Measurements from ENCODE around the gene HOXC9.

HOXC9 gene

DNA sequence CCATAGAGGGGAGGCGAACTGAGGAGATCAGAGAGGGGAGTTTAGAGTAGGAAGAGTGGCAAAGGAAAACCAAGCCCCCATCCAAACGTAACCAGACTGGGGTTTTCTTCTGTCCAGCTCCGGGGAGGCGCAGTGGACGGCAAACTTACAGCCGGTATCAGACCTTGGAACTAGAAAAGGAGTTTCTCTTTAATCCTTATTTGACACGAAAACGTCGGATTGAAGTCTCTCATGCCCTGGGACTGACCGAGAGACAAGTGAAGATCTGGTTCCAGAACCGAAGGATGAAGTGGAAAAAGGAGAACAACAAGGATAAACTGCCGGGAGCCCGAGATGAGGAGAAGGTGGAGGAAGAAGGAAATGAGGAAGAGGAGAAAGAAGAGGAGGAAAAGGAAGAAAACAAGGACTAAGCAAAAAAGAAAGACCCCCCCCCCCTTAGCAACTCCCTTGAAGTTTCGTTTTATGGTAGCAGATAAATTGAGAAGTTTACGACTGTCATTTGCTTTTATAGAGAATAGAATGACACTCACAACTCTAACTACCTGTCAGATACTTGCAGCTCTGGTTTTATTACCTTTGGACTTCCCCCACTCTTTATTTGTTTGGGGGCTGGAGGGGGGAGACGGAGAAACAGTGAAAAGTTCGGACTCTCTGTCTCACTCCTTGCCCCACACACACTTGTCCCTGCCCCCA, 11.2 kb downstream of the HOXC9 start (continued):
- TF ChIP-seq SCRT1 (tag by site-specific recombination; IDR thresholded peaks at IDR 0.05; ENCODE audit: borderline replicate concordance) (peak; percentile 60; the same call in 1 of the 2 replicates), ZNF184 (tag by site-specific recombination; IDR thresholded peaks at IDR 0.05) (no peak), IKZF3 (tag by site-specific recombination; IDR thresholded peaks at IDR 0.05) (peak; percentile 69), ZNF223 (tag by site-specific recombination; IDR thresholded peaks at IDR 0.05) (no peak), BCL11B (tag by site-specific recombination; IDR thresholded peaks at IDR 0.05; ENCODE audit: low read depth) (peak; percentile 83; the same call in 1 of the 2 replicates), ZNF169 (tag by site-specific recombination; IDR thresholded peaks at IDR 0.05) (no peak), WT1 (tag by site-specific recombination; IDR thresholded peaks at IDR 0.05) (peak; percentile 75), ZNF366 (tag by site-specific recombination; conservative IDR thresholded peaks at IDR 0.05) (peak; percentile 92), SCRT2 (tag by site-specific recombination; IDR thresholded peaks at IDR 0.05) (peak; percentile 70), ZNF274 (IDR thresholded peaks at IDR 0.05; ENCODE audit: low read length) (no peak), ZNF274 (tag by site-specific recombination; IDR thresholded peaks at IDR 0.05; ENCODE audit: borderline replicate concordance) (no peak), MEIS1 (CRISPR knock-in tag; IDR thresholded peaks at IDR 0.05; ENCODE audit: borderline replicate concordance) (no peak), ZNF843 (tag by site-specific recombination; IDR thresholded peaks at IDR 0.05) (peak; percentile 92), ZNF701 (tag by site-specific recombination; IDR thresholded peaks at IDR 0.05) (no peak), YY1 (tag by site-specific recombination; IDR thresholded peaks at IDR 0.05) (no peak), ZNF391 (tag by site-specific recombination; IDR thresholded peaks at IDR 0.05; ENCODE audit: borderline replicate concordance, low read depth) (peak; percentile 72; the same call in 1 of the 2 replicates), ZBTB17 (tag by site-specific recombination; IDR thresholded peaks at IDR 0.05) (peak; percentile 73), MZF1 (tag by site-specific recombination; IDR thresholded peaks at IDR 0.05; ENCODE audit: borderline replicate concordance) (peak; percentile 20; the same call in 1 of the 2 replicates), ZNF777 (tag by site-specific recombination; IDR thresholded peaks at IDR 0.05; ENCODE audit: borderline replicate concordance) (no peak), TCF7L2 (IDR thresholded peaks at IDR 0.05; ENCODE audit: borderline replicate concordance, low read depth, low read length) (peak; percentile 81)
- TF ChIP-seq, protein P1, sequence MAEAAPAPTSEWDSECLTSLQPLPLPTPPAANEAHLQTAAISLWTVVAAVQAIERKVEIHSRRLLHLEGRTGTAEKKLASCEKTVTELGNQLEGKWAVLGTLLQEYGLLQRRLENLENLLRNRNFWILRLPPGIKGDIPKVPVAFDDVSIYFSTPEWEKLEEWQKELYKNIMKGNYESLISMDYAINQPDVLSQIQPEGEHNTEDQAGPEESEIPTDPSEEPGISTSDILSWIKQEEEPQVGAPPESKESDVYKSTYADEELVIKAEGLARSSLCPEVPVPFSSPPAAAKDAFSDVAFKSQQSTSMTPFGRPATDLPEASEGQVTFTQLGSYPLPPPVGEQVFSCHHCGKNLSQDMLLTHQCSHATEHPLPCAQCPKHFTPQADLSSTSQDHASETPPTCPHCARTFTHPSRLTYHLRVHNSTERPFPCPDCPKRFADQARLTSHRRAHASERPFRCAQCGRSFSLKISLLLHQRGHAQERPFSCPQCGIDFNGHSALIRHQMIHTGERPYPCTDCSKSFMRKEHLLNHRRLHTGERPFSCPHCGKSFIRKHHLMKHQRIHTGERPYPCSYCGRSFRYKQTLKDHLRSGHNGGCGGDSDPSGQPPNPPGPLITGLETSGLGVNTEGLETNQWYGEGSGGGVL (tag by site-specific recombination; IDR thresholded peaks at IDR 0.05), result peak; percentile 94
- TF ChIP-seq, protein P2, sequence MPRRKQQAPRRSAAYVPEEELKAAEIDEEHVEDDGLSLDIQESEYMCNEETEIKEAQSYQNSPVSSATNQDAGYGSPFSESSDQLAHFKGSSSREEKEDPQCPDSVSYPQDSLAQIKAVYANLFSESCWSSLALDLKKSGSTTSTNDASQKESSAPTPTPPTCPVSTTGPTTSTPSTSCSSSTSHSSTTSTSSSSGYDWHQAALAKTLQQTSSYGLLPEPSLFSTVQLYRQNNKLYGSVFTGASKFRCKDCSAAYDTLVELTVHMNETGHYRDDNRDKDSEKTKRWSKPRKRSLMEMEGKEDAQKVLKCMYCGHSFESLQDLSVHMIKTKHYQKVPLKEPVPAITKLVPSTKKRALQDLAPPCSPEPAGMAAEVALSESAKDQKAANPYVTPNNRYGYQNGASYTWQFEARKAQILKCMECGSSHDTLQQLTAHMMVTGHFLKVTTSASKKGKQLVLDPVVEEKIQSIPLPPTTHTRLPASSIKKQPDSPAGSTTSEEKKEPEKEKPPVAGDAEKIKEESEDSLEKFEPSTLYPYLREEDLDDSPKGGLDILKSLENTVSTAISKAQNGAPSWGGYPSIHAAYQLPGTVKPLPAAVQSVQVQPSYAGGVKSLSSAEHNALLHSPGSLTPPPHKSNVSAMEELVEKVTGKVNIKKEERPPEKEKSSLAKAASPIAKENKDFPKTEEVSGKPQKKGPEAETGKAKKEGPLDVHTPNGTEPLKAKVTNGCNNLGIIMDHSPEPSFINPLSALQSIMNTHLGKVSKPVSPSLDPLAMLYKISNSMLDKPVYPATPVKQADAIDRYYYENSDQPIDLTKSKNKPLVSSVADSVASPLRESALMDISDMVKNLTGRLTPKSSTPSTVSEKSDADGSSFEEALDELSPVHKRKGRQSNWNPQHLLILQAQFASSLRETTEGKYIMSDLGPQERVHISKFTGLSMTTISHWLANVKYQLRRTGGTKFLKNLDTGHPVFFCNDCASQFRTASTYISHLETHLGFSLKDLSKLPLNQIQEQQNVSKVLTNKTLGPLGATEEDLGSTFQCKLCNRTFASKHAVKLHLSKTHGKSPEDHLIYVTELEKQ (tag by site-specific recombination; IDR thresholded peaks at IDR 0.05; ENCODE audit: borderline replicate concordance), result peak; percentile 79; the same call in 1 of the 2 replicates
- TF ChIP-seq, protein P3, sequence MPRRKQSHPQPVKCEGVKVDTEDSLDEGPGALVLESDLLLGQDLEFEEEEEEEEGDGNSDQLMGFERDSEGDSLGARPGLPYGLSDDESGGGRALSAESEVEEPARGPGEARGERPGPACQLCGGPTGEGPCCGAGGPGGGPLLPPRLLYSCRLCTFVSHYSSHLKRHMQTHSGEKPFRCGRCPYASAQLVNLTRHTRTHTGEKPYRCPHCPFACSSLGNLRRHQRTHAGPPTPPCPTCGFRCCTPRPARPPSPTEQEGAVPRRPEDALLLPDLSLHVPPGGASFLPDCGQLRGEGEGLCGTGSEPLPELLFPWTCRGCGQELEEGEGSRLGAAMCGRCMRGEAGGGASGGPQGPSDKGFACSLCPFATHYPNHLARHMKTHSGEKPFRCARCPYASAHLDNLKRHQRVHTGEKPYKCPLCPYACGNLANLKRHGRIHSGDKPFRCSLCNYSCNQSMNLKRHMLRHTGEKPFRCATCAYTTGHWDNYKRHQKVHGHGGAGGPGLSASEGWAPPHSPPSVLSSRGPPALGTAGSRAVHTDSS (tag by site-specific recombination; IDR thresholded peaks at IDR 0.05), result peak; percentile 86
- TF ChIP-seq, protein P4, sequence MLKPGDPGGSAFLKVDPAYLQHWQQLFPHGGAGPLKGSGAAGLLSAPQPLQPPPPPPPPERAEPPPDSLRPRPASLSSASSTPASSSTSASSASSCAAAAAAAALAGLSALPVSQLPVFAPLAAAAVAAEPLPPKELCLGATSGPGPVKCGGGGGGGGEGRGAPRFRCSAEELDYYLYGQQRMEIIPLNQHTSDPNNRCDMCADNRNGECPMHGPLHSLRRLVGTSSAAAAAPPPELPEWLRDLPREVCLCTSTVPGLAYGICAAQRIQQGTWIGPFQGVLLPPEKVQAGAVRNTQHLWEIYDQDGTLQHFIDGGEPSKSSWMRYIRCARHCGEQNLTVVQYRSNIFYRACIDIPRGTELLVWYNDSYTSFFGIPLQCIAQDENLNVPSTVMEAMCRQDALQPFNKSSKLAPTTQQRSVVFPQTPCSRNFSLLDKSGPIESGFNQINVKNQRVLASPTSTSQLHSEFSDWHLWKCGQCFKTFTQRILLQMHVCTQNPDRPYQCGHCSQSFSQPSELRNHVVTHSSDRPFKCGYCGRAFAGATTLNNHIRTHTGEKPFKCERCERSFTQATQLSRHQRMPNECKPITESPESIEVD (tag by site-specific recombination; IDR thresholded peaks at IDR 0.05), result peak; percentile 79
- TF ChIP-seq, protein P5, sequence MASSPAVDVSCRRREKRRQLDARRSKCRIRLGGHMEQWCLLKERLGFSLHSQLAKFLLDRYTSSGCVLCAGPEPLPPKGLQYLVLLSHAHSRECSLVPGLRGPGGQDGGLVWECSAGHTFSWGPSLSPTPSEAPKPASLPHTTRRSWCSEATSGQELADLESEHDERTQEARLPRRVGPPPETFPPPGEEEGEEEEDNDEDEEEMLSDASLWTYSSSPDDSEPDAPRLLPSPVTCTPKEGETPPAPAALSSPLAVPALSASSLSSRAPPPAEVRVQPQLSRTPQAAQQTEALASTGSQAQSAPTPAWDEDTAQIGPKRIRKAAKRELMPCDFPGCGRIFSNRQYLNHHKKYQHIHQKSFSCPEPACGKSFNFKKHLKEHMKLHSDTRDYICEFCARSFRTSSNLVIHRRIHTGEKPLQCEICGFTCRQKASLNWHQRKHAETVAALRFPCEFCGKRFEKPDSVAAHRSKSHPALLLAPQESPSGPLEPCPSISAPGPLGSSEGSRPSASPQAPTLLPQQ (tag by site-specific recombination; IDR thresholded peaks at IDR 0.05), result no peak
- TF ChIP-seq, protein P6, sequence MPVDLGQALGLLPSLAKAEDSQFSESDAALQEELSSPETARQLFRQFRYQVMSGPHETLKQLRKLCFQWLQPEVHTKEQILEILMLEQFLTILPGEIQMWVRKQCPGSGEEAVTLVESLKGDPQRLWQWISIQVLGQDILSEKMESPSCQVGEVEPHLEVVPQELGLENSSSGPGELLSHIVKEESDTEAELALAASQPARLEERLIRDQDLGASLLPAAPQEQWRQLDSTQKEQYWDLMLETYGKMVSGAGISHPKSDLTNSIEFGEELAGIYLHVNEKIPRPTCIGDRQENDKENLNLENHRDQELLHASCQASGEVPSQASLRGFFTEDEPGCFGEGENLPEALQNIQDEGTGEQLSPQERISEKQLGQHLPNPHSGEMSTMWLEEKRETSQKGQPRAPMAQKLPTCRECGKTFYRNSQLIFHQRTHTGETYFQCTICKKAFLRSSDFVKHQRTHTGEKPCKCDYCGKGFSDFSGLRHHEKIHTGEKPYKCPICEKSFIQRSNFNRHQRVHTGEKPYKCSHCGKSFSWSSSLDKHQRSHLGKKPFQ (tag by site-specific recombination; IDR thresholded peaks at IDR 0.05), result peak; percentile 57; the same call in 1 of the 2 replicates

Data from HEK293 (cell line).